HEK293 (cell line): Measurements from ENCODE around the gene CELSR1.

Source experiments
- CTCF ChIP-seq: fragments of 450-650 bp; formaldehyde crosslinking; IDR thresholded peaks from 2 replicates; pipeline ENCODE4 v1.5.1; 2016; ENCODE audit warnings: missing biosample characterization, missing genetic modification characterization
- HOXD13 ChIP-seq: sonication (generic); formaldehyde crosslinking; IDR thresholded peaks from 2 replicates; pipeline ENCODE4 v1.8.0; 2022; ENCODE audit warnings: missing genetic modification reagents, borderline replicate concordance
- REST ChIP-seq: fragments of 450-650 bp; formaldehyde crosslinking; IDR thresholded peaks from 2 replicates; pipeline ENCODE4 v1.5.1; 2016; ENCODE audit warnings: missing biosample characterization, missing genetic modification characterization
- ZBTB11 ChIP-seq: fragments of 450-650 bp; formaldehyde crosslinking; conservative IDR thresholded peaks from 2 replicates; pipeline ENCODE4 v1.5.1; 2016; ENCODE audit warnings: low read depth, missing biosample characterization, missing genetic modification characterization
- ZNF24 ChIP-seq: fragments of 450-650 bp; formaldehyde crosslinking; IDR thresholded peaks from 2 replicates; pipeline ENCODE4 v1.5.1; 2016; ENCODE audit warnings: missing biosample characterization, missing genetic modification characterization
- ZNF274 ChIP-seq, 2 experiments: fragments of 200-500 bp in 1 of 2; fragments of 450-650 bp in 1 of 2; sonication (Bioruptor generic) in 1 of 2; formaldehyde crosslinking in 1 of 2; IDR thresholded peaks; 2 replicates each; pipeline versions ENCODE4 v1.5.1 to v1.6.1; 2014 to 2016; ENCODE audit warnings: borderline replicate concordance in 1 of 2, inconsistent platforms in 1 of 2, low read length in 1 of 2, missing biosample characterization in 1 of 2, missing genetic modification characterization in 1 of 2
- ZNF350 ChIP-seq: fragments of 450-650 bp; formaldehyde crosslinking; IDR thresholded peaks from 2 replicates; pipeline ENCODE4 v1.5.0; 2017; ENCODE audit warnings: missing biosample characterization, mild to moderate bottlenecking, missing genetic modification characterization
- ZNF704 ChIP-seq: fragments of 450-650 bp; formaldehyde crosslinking; IDR thresholded peaks from 2 replicates; pipeline ENCODE4 v1.5.1; 2016; ENCODE audit warnings: missing biosample characterization, missing genetic modification characterization
- ZNF768 ChIP-seq: fragments of 450-650 bp; formaldehyde crosslinking; IDR thresholded peaks from 2 replicates; pipeline ENCODE4 v1.5.1; 2018; ENCODE audit warnings: missing biosample characterization, mild to moderate bottlenecking, missing genetic modification characterization
- ZNF843 ChIP-seq: fragments of 450-650 bp; formaldehyde crosslinking; IDR thresholded peaks from 2 replicates; pipeline ENCODE4 v1.5.1; 2016; ENCODE audit warnings: missing biosample characterization, missing genetic modification characterization
- ZXDB ChIP-seq: fragments of 450-650 bp; formaldehyde crosslinking; IDR thresholded peaks from 2 replicates; pipeline ENCODE4 v1.5.1; 2016; ENCODE audit warnings: missing biosample characterization, missing genetic modification characterization

- TF ChIP-seq CTCF (tag by site-specific recombination) (no peak), REST (tag by site-specific recombination) (no peak), ZNF843 (no peak), ZNF24 (tag by site-specific recombination) (no peak), ZXDB (no peak), ZNF350 (no peak), ZNF274 (IDR thresholded peaks at IDR 0.05; ENCODE audit: low read length) (no peak), ZNF274 (tag by site-specific recombination; IDR thresholded peaks at IDR 0.05; ENCODE audit: borderline replicate concordance) (no peak), HOXD13 (no peak), ZNF704 (no peak), ZBTB11 (no peak), ZNF768 (no peak)
Observed at GRCh38 chr22:46419754-46420571, 117.5 kb downstream of the CELSR1 start.
